AG09309 (cell line): Measurements from ENCODE around the gene SYT7.

Experiments used
- DNase-seq: peaks from one replicate; pipeline ENCODE4 v3.0.0-alpha.2; 2010; ENCODE audit warnings: low read depth
- H3K4me3 ChIP-seq: 2 replicates; pipeline ENCODE4 v1.5.1; 2011; ENCODE audit warnings: mild to moderate bottlenecking, low read depth, low read length, moderate library complexity; ENCODE audit not compliant: control insufficient read depth
- CTCF ChIP-seq: IDR thresholded peaks from 2 replicates; pipeline ENCODE4 v1.5.1; 2011; ENCODE audit warnings: mild to moderate bottlenecking, low read depth, low read length, inconsistent platforms; ENCODE audit not compliant: insufficient read depth, control insufficient read depth; ENCODE audit errors: missing control alignments

The SYT7 gene

DNA sequence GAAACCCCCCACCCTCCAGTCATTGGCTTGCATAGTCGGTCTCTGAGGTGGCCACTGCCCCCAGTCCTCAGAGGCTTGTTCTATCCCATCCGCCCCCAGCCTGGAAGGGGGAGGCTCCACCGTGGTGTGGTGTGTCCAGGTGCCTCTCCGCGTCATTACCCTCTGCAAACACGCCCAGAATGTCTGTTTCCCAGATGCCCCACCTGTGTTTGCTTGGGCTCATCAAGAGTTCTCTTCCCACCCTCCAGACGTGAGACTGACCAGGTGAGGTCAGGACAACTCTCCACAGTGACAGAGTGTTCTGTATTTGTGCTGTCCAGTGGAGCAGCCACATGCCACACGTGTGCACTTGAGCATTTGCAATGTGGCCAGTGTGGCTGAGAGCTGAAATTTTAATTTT, 47.5 kb downstream of the SYT7 start:
- no peak overlapping the region for H3K4me3 ChIP-seq
- no peak for DNase-seq
- no peak for TF ChIP-seq CTCF

DNA sequence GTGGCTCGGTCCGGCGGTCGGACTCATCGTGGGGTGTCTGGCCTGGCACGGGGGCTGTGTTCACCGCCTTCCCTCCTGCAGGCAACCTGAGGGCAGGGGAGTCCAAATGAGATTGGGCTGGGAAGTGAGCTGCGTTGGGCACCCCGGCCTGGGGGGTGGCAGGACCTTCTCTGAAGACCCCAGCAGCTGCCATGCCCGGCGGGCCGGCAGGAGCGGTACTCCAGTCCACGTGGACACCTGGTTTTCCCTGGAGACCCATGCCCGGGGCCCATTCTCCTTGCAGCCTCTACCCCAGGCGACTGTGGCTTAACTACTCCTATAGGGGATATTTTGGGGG, 47.9 kb downstream of the SYT7 start:
- H3K4me3 ChIP-seq = no peak overlapping the region
- no peak for TF ChIP-seq CTCF
- DNase-seq = no peak

DNA sequence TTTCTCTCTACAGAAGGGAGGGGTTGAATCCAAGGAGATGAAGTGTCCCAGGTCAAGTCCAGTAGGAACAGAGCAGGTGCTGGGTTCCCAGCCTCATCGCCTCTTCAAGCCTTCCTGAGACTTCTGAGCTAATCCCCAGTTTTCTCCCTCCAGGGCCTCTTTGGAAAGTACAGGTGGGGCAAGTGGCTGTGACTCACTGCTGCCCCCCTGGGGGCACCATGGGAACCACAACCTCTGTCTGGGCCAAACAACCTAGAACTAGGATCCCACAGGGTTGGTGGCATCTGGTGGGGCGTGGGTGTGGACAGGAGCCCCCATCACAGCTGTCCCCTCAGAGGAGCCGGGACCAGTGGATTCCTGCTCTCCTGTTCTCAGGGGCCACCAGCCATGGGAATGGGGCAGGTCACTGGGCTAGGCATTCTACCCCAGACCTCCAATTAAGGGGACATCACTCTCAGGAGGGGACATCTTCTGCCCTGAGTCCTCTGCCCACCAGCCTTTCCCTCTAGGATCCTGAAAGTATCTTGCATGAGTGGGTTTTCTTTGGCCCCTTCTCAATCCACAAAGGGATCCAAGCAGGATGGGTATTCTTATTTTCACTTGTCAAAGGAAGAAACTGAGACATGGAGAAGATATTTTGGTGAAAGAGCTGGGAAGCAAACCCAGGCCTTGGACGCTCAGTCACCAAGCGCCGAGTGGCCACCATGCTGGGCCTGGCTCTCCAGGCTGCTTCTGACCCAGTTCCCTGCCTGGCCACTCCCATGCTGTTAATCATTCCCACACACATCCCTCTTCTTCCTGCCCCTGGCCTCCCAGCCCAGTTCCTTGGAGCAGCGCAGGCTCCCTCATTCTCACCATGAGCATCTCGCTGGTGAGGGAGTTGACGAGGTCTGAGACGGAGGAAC, 48.5 kb downstream of the SYT7 start:
- peak; percentile 78 for TF ChIP-seq CTCF
- no peak for DNase-seq
- H3K4me3 ChIP-seq = no peak overlapping the region

DNA sequence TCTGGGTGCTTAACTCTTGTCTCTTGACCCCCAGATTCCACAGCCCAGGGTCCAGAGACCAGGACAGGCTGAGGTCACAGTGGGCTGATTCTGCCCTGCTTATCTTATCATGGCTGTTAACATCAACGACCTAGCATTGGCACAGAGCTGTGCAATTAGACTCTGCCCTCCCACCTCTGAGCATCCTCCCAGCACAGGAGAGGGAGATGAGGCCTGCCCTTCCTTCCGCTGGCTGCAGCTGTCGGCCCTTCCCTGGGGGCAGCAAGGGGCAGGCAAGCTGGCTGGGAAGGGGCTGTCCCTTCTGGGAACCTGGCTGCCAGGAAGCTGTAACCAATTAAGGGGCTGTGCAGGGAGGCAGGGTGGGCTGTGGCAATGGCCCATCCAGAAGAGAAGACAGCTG, 49.8 kb downstream of the SYT7 start:
- TF ChIP-seq CTCF = no peak
- no peak for DNase-seq
- no peak overlapping the region for H3K4me3 ChIP-seq

DNA sequence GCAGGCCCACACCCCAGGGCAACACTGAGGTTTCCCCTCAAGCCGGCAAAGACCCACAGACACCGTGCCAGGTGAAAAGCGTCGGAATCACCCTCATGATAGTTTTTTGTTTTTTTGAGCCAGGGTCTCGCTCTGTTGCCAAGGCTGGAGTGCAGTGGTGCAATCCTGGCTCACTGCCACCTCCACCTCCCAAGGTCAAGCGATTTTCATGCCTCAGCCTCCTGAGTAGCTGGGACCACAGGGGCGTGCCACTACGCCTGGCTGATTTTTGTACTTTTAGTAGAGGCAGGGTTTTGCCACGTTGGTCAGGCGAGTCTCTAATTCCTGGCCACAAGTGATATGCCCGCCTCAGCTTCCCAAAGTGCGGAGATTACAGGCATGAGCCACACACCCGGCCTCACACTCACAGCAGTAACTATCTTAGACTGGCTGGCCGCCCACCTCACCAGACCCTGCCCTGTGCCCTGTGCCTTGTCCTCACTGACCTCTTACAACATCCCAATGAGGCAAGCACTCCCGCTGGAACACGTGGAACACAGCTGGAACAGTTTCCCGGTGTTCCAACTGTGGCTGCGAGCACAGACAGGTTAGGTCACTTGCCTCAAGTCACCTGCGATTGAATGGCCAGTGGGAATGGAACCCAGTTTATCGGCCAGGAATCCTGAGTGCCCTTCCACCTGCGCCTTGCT, 51.2 kb downstream of the SYT7 start:
- TF ChIP-seq CTCF = no peak
- H3K4me3 ChIP-seq = no peak overlapping the region
- no peak for DNase-seq

DNA sequence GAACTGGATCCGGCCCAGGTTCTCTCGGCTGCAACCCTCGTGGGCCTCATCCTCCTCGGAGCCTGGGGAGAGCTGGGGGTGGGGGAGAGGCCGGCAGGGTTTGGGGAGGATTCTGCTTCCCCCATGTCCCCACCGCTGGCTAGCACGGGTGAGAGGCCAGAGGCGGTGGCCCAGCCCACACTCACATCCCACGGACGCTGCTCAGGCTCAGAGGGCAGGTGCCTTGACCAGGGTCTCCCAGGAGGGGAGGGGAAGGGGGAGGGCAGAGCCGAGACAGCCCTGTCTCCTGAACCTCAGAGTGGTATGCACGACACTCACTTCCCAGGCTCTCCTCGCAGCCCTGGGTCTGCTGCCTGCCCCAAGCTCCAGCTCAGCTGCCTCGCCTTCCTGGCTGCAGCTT, 52.8 kb downstream of the SYT7 start:
- DNase-seq = no peak
- TF ChIP-seq CTCF = no peak
- H3K4me3 ChIP-seq = no peak overlapping the region
